MCF 10A (cell line): ENCODE results near the gene CFTR. TPM values are rescaled to one million over a fixed set of nuclear protein-coding genes. Genes with fewer than 3 reads are reported as not detected.

ENCODE experiments used
- BruUV-seq: library from RNA; stranded (reverse); fragments of 400-500 nt; replicated peaks from 2 replicates; lab custom pipeline; 2021; lab: Mats Ljungman, UMichigan
- CTCF ChIA-PET: fragments of 300-600 bp; sonication (Branson Sonifier 250); formaldehyde crosslinking; extraction: SDS; loops from one replicate; lab custom pipeline; 2021; ENCODE audit warnings: antibody characterized with exemption, inconsistent platforms; lab: Yijun Ruan, JAX
- POLR2A ChIA-PET: fragments of 300-600, 350-650 bp; sonication (Branson Sonifier 250); formaldehyde crosslinking; extraction: SDS; loops from one replicate; lab custom pipeline; 2020; ENCODE audit warnings: antibody characterized with exemption, inconsistent platforms; lab: Yijun Ruan, JAX
- DNase-seq: peaks from one replicate; pipeline ENCODE4 v3.0.0-alpha.2; 2018; ENCODE audit not compliant: unreplicated experiment
- H3K27ac Mint-ChIP-seq: one replicate; pipeline ENCODE4 v1.8.0; 2022; ENCODE audit warnings: mild to moderate bottlenecking, low read depth, mixed read lengths; ENCODE audit not compliant: unreplicated experiment
- H3K27me3 Mint-ChIP-seq: one replicate; pipeline ENCODE4 v1.8.0; 2022; ENCODE audit warnings: mixed read lengths; ENCODE audit not compliant: insufficient read depth, unreplicated experiment
- H3K36me3 Mint-ChIP-seq: one replicate; pipeline ENCODE4 v1.8.0; 2022; ENCODE audit warnings: mild to moderate bottlenecking, moderate library complexity, mixed read lengths; ENCODE audit not compliant: insufficient read depth, unreplicated experiment
- H3K4me1 Mint-ChIP-seq: one replicate; pipeline ENCODE4 v1.8.0; 2022; ENCODE audit warnings: mixed read lengths; ENCODE audit not compliant: insufficient read depth, unreplicated experiment
- H3K4me3 Mint-ChIP-seq: one replicate; pipeline ENCODE4 v1.8.0; 2022; ENCODE audit warnings: mild to moderate bottlenecking, moderate library complexity, mixed read lengths; ENCODE audit not compliant: unreplicated experiment
- H3K9me3 Mint-ChIP-seq: one replicate; pipeline ENCODE4 v1.8.0; 2022; ENCODE audit warnings: mixed read lengths; ENCODE audit not compliant: unreplicated experiment
- intact Hi-C: fragments of 100-400 bp; cut with micrococcal nuclease; formaldehyde crosslinking; loops from 2 replicates; pipeline ENCODE4 v1.14.1; 2022
- total RNA-seq: library from RNA; stranded (reverse); gene quantifications from 2 replicates; pipeline ENCODE4 v1.2.3, GENCODE V29; 2022
- TF ChIP-seq, protein P1 (sequence below): fragments of 200-600 bp; IDR thresholded peaks from one replicate; pipeline ENCODE4 v1.8.0; 2022; ENCODE audit warnings: antibody characterized with exemption, mild to moderate bottlenecking; ENCODE audit not compliant: unreplicated experiment

CFTR gene
- total RNA-seq, 1 experiment from 2014 or later, result not detected

GRCh38 chr7:117489016-117489415, 9.2 kb downstream of the CFTR start:
- Mint-ChIP-seq H3K9me3 (no peaks in the 10 kb centered on the region), H3K4me1 (no peaks in the 10 kb centered on the region), H3K36me3 (no peaks in the 10 kb centered on the region), H3K27me3 (peaks cover 91% of the 10 kb centered on the region), H3K27ac (no peak overlapping the region), H3K4me3 (no peak overlapping the region)
- no TSS peak for BruUV-seq
- POLR2A ChIA-PET, result no interaction called here
- TF ChIP-seq, protein P1, sequence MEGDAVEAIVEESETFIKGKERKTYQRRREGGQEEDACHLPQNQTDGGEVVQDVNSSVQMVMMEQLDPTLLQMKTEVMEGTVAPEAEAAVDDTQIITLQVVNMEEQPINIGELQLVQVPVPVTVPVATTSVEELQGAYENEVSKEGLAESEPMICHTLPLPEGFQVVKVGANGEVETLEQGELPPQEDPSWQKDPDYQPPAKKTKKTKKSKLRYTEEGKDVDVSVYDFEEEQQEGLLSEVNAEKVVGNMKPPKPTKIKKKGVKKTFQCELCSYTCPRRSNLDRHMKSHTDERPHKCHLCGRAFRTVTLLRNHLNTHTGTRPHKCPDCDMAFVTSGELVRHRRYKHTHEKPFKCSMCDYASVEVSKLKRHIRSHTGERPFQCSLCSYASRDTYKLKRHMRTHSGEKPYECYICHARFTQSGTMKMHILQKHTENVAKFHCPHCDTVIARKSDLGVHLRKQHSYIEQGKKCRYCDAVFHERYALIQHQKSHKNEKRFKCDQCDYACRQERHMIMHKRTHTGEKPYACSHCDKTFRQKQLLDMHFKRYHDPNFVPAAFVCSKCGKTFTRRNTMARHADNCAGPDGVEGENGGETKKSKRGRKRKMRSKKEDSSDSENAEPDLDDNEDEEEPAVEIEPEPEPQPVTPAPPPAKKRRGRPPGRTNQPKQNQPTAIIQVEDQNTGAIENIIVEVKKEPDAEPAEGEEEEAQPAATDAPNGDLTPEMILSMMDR, result no peak
- CTCF ChIA-PET, result interaction anchor here (0.5 to 1.2 kb wide), 2 partner anchors 14 to 762 kb away, joined by 3 read pairs; no protein-coding TSS in a partner anchor
- intact Hi-C loops, result no loop called here
- DNase-seq, result no peak

DNA sequence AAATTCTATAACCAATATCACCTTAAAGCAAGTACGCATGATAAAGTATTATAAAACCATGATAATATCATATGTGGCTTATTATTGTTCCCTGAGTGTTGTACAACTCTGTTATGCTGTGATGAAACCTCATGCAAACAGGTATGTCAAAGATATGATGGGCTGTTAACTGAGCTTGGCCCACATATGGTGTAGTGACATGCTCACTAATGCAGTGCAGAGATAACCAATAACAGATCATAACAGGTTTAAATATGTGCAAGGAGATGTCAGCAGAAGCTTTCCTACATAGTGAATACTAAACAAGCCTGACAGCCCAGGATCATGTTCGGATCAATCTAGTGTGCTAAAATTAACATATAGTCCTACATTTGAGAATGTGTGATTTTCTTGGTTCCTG, 9.6 kb downstream of the CFTR start:
- POLR2A ChIA-PET, result no interaction called here
- H3K4me3 Mint-ChIP-seq, result no peak overlapping the region
- TF ChIP-seq, protein P1, result no peak
- no peaks in the 10 kb centered on the region for H3K36me3 Mint-ChIP-seq
- peaks cover 91% of the 10 kb centered on the region for H3K27me3 Mint-ChIP-seq
- H3K9me3 Mint-ChIP-seq, result no peaks in the 10 kb centered on the region
- no TSS peak for BruUV-seq
- DNase-seq, result no peak
- no peak overlapping the region for H3K27ac Mint-ChIP-seq
- H3K4me1 Mint-ChIP-seq, result no peaks in the 10 kb centered on the region
- CTCF ChIA-PET, result interaction anchor here (0.5 to 1.2 kb wide), 3 partner anchors 14 to 762 kb away, joined by 3 read pairs; no protein-coding TSS in a partner anchor
- intact Hi-C loops, result no loop called here

DNA sequence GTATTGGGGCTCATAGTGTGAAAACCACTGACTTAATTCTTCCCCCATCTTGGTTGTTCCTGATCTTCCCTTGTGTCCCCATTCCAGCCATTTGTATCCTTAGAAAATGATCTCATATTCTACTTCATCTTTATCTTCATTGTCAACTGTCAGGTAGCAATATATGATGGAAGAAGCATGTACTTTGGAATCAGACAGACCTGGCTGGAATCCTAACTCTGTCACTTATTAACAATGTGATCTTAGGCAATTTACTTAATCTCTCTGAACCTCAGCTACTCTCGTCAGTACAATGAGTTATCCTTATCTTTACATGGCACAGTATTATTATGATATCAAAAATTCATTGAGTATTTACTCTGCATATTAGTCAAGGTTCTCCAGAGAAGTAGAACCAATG, 10.1 kb downstream of the CFTR start:
- Mint-ChIP-seq H3K27me3 (peaks cover 91% of the 10 kb centered on the region), H3K4me3 (no peak overlapping the region), H3K4me1 (no peaks in the 10 kb centered on the region), H3K36me3 (no peaks in the 10 kb centered on the region), H3K9me3 (no peaks in the 10 kb centered on the region), H3K27ac (no peak overlapping the region)
- DNase-seq, result no peak
- BruUV-seq, result no TSS peak
- POLR2A ChIA-PET, result no interaction called here
- CTCF ChIA-PET, result interaction anchor here (0.7 to 1.0 kb wide), 2 partner anchors 17 to 227 kb away, joined by 3 read pairs; no protein-coding TSS in a partner anchor
- intact Hi-C loops, result no loop called here
- TF ChIP-seq, protein P1, result no peak

- Mint-ChIP-seq H3K36me3 (no peaks in the 10 kb centered on the region), H3K4me3 (no peak overlapping the region), H3K27me3 (peaks cover 93% of the 10 kb centered on the region), H3K4me1 (no peaks in the 10 kb centered on the region), H3K9me3 (no peaks in the 10 kb centered on the region), H3K27ac (no peak overlapping the region)
- intact Hi-C loops, result no loop called here
- TF ChIP-seq, protein P1, result no peak
- ChIA-PET POLR2A (no interaction called here), CTCF (no interaction called here)
- no TSS peak for BruUV-seq
- no peak for DNase-seq
These were observed 12.8 kb downstream of the CFTR start for GRCh38 chr7:117492649-117493048.
